NCI-H1092 (cell line): ENCODE measurements around the gene PIGZ.
"Not testable (repeated sequence)": the region's sequence is repeated elsewhere in the genome, so short reads cannot be mapped to it uniquely, and the experiment has no call there.

ENCODE experiments used
- DNase-seq: peaks from one replicate; lab custom pipeline; 2025; lab: John Stamatoyannopoulos, UW

The PIGZ gene

DNA sequence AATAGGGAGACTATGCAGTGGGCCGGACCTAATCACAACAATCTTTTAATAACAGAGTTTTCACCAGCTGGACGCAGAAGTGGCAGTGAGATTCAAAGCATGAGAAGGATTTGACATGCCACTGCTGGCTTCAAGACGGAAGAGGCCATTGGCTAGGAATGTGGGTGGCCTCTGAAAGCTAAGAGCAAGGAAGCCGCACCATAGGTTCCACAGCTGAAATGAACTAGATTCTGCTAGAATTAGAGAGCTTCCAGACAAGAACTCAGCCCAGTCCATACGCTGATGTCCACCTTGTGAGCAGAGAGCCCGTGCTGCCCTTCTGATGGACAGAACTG is 19.4 kb downstream of the PIGZ start:
- DNase-seq, result no peak

DNA sequence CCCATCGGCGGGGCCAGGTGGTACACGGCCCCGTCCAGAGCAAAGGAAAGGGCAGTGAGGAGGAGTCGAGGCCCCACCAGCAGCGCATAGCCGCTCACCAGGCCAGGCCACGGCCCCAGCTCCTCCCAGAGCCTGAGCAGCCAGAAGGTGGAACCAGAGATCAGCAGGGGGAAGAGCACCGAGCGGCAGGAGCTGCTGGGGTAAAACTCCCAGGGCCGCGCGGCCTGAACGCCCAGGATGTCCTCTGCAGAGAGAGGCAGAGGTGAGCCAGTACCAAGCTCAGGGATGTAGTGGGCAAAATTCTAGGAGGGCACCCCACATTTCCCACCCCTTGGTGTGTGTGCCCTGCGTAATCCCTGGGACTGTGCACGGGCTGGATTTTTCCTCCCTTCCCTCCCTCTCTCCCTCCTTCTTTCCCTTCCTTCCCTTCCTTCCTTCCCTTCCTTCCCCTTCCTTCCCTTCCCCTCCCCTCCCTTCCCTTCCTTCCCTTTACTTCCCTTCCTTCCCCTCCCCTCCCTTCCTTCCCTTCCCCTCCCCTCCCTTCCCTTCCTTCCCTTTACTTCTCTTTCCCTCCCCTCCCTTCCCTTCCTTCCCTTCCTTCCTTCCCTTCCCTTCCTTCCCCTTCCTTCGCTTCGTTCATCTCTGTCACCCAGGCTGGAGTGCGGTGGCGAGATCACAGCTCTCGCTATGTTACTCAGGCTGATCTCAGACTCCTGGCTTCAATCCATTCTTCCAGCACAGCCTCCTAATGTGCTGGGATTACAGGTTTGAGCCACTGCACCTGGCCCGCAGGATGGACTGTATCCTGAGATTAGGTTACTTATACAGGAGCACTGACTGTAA is 20.0 kb downstream of the PIGZ start:
- no peak for DNase-seq

DNA sequence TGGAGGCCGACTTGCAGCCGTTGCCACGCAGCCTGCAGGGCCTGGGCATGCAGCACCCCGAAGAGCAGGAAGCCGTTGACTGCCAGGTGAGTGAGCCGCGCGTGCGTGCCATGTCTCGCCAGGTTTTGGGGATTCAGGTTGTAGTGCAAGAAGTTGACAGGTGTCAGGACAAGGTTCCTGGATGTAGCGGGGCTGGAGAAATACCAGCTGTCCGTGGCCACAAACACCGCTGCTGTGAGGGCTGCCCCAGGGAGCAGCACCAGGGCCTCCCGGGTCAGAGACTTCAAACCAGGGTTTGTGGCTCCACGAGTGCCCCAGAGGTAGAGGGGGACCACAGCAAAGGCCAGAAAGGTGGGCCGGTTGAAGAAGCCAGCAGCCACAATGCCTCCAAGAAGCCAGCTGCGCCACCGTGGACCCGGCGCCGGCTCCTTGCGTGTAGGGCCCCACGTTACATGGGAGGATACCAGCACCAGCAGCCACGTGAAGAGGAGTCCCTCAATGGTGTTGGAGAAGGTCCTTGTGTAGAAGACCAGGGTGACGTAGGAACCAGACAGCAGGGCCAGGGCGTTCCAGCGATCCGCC is 20.7 kb downstream of the PIGZ start:
- no peak for DNase-seq

DNA sequence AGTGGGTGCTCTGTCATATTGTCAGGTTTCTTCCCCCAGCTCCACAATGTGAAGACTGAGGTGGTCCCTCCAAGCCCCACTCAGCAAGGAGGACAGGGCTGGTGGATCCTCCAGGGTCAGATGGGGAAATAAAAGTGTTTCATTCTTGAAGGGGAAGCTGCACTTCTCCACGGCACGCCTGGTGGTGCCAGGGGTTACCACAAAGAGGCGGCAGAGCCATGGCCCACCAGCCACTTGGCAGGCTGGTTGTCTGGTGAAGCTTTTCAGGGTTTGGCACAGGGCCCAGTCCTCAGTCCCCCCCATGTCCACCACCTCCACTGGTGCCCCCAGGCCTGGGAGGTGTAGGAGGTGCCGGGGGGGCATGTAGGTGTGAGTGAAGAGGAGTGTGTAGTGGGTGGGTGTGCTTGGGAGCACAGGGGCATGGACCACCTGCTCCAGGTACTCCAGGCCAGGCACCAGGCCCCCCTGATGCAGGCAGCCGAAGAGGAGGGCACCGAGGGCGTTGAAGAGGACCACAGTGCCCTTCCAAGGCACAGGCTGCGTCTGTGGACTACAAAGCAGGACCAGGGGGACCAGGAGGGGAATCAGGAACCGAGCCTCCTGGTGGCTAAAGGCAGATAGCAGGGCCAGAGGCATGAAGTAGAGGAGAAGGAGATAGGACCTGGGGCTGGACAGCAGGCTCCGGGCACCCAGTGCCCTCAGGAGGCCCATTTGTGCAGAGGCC is 21.3 kb downstream of the PIGZ start:
- no peak for DNase-seq

DNA sequence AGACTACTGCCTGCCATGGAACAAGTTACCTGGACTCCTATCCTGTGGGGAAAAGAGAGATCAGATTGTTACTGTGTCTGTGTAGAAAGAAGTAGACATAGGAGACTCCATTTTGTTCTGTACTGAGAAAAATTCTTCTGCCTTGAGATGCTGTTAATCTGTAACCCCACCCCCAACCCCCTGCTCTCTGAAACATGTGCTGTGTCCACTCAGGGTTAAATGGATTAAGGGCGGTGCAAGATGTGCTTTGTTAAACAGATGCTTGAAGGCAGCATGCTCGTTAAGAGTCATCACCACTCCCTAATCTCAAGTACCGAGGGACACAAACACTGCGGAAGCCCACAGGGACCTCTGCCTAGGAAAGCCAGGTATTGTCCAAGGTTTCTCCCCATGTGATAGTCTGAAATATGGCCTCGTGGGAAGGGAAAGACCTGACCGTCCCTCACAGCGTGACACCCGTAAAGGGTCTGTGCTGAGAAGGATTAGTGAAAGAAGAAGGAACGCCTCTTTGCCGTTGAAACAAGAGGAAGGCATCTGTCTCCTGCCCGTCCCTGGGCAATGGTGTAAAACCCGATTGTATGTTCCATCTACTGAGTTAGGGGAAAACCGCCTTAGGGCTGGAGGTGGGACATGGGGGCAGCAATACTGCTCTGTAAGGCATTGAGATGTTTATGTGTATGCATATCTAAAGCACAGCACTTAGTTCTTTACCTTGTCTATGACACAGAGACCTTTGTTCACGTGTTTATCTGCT is 24.4 kb downstream of the PIGZ start:
- DNase-seq, result not testable (repeated sequence)

DNA sequence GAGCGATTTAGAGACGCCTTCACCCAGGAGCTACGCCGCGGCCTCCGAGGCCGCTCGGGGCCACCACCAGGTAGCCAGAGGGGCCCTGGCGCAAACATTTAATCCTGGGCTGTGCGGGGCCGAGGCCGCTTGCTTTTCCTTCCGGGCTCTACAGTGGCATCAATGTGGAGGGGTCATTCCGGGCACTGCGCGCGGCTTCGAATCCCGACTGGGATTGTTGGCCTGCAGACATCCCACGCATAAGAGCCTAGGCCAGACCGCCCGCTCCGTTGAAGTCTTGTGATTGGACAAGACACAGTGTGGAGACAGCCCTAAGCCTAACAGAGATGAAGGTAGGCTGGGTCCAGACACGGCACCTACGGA is 25.7 kb downstream of the PIGZ start:
- DNase-seq, result no peak

DNA sequence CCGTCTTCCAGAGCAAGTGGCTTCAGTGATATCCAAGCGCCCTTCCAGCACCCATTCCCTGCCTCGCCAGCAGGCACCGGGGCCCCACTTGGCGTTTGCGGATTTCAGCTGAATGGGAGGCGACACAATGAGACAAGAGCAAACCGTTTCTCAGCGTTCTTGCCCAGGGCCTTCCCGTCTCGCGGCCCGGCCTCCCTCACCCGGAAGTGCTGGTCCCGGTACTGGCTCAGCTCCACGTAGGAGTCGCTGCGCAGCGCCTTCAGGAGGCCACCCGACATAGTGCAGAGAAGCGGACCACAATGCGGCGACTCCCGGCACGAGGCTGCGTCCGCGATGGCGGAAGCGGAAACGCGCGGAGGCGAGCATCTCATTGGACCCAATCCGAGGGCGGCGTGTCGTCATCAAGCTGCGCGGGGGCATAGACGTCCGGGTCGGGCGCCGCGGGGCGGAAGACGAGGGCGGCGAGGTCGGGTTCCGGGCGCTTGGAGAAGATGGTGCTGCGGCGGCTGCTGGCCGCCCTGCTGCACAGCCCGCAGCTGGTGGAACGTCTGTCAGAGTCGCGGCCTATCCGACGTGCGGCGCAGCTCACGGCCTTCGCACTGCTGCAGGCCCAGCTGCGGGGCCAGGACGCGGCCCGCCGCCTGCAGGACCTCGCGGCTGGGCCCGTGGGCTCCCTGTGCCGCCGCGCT is 26.3 kb downstream of the PIGZ start, which contains the start of gene NCBP2:
NCBP2 (minus strand) TSS at position 303 of the 689 bp plus-strand sequence; CDS start at position 278, 25 bp downstream.
- DNase-seq, result peak; percentile 97

DNA sequence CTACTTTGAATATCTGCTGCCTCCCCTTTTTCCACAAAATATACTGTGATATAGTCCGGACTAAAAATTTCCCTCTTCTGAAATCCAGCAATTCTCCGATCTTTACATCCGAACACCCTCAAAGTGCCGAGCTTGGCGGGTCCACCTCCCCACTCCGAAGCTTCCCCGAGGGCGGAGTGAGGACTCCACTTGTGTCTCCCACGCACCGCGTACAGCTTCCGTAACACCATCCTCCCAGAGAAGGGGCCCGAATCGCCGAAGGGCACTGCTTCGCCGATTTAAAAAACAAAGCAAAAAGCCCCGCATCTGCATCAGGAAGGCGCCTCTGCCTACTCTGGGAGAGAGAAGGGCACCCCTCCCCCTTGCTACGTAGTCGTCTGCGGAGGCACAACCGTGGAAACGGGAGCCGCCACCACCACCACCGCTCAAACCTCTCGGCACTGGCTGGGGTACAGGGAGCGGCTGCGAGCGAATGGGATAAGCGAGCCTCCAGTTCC is 26.9 kb downstream of the PIGZ start:
- peak; percentile 50 for DNase-seq

DNA sequence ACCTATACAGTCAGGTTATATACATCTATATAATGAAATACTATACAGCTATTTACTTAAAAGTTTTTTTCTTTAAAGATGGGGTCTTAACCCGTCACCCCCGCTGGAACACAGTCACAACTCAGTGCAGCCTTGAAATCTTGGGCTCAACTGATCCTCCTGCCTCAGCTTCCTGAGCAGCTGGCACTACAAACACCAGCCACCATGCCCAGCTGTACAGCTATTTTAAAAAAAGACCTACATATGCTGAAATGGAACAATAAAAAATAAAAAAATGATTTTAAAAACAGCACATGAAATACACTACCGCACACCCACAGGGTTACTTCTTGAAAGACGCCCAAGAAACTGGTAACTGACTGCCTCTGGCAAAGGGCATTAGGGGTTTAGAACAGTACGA is 30.1 kb downstream of the PIGZ start:
- DNase-seq, result no peak

DNA sequence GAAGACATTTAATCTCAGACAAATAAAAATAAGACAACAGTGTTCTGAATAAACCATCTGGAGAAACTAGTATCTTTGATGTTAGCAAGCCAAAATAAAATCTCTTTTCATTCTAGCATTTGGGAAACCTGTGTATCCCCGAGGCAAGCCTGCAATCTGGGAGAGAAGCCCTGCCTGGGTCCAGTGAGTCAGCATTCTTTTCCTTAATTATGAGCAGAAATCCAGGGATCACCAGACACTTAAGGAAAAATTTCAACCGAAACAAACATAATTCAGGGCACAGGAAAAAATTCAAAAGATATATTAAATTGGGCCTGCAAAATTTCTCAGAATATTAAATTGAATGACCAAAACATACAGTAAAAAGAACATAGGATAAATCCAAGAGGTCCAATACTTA is 30.5 kb downstream of the PIGZ start:
- no peak for DNase-seq

DNA sequence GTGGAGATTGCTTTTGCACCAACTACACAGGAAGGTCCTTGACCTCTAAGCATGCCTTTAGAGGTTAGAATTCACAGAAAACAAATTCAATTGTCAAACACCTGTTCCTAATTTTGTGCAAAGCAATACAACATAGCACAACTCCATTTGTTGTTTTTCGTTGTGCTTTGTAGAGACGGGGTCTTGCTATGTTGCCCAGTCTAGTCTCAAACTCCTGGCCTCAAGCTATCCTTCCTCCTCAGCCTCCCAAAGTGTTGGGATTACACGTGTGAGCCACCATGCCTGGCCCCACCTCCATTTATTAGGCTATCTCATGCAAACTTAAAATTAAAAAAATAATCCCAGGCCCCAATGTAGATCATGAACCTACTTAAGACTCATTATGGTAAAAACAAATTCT is 32.3 kb downstream of the PIGZ start:
- DNase-seq, result no peak

DNA sequence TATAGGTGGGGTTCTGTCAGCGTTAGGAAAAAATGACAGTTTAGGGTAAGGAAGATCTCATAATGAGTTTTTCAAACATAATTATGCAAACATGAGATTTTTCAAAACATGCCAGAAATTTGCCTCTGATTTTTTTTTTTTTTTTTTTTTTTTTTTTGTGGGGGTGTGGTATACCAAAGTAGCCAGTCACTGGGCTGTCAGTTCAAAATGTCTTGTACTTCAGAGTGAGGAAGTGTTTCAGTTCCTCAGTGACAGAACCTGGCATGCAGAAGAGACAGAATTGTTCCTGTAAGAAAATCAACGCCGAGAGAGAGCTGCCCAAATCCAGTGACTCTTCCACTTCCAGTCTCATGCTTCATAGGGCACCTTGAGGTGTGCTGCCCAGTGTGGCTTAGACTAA is 36.0 kb downstream of the PIGZ start:
- no peak for DNase-seq

DNA sequence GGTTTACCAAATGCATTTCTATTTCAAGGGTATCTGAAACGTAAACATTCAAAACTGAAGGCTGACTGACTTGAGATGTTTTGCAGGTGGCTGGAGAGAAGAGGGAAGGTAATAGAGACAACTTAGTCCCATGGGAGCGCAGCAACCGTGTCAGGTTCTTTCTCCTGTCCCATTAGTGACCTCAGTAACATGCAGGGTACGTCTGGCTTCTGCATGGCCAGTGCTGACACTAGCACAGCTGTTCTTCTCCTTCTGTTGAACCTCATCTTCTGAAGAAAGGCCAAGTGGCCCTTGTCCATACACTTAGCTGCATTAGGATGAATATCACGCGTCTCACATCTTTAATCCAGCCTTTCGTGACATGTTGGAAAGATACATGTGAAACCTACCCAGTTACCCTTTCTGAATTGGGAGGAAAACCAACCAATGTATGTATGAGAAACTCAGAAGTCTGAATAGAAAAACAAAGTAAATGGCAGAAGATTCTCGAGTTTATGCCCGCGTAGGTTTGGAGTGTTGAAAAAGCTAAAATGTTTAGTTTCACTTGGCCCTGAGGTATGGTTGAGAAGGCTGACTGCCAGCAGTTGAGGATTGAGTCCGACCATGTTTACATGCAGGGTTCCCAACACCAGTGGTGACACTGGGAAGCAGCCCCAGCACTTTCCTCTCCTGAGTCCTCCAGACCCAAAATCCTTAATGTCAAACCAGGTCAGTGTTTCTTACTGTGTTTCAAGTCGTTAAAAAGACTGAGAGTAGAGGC is 36.6 kb downstream of the PIGZ start:
- no peak for DNase-seq

DNA sequence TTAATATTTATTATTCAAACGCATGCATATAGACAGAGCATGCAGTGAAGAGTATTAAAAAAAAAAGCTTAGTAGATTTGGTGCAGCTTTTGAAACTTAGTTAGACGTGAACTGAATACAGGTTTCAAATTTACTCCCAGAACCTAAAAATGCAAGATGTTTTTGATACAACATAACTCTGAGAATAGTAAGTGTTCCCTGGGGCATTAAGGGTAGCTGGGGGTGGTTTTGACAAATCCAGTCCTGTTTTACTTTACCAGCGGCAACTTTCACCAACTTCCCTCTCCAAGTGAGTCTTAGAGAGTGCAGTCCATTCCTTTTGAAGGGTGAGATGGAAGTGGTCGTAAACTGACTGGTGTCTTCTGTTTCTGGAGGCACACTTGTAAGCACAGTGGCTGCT is 37.5 kb downstream of the PIGZ start:
- no peak for DNase-seq

DNA sequence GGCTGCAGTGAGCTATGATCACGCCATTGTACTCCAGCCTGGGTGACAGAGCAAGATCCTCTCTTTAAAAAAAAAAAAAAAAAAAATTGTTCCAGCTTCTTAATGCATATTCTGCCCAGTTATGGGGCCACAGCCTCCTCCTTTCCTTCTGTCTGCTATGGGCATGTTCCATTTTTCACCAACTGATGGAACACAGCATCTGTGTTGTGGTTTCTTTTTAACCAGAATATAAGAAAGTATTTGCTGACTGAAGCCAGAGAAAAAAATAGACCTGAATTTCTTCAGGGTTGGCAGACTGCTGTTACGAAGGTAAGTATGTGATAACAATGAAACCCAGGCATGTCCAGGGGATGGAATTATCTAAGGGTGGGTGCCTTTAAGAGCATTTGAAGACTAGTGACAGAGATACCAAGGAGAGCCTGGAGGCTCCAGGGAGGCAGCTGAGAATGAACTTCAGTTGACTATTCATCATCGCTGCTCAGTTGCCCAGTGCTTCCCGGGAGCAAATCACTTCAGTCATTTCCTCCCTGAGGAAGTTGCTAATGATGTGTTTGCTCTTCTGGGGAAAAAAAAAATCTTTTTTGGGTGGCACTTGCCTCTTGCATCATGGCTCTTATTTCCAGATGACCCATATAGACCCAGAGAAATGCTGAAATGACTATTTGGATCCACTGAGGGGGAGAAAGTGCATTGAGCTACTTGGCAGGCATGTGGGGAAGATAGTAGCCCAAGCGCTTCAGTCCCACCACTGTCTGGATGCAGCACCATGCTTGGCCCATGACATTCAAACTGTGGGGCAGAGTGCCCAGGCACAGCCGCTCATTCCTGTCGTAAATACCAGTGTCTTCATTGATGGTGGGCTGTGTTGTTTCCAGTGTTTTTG is 40.8 kb downstream of the PIGZ start:
- DNase-seq, result no peak

DNA sequence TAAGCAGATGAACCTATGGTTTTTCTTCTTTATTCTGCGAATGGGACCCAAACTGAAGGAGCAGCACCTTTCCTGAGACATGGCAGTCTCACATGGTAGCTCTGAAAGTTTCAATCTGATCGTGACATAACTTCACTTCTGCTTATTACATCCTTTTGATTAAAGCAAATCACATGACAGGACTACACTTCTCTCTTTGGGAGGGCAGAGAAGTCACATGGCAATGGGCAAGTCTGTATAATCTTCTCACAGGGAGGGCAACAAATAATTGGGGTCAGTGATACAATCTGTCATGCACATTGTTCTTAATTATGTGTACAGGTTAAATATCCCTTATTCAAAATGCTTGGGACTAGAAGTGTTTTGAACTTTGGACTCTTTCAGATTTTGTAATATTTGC is 47.9 kb downstream of the PIGZ start:
- DNase-seq, result no peak

DNA sequence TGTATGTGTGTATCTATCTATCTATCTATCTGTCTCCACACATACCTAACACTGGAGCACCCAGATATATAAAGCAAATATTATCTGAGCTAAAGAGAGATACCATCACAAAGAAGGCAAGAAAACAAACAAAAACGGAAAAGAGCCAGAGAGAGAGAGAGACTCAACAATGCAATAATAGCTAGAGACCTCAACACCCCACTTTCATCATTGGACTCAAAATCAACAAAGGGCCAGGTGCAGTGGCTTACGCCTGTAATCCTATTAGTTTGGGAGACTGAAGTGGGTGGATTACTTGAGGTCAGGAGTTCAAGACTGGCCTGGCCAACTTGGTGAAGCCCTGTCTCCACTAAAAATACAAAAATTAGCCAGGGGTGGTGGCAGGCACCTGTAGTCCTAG is 49.7 kb downstream of the PIGZ start:
- no peak for DNase-seq

DNA sequence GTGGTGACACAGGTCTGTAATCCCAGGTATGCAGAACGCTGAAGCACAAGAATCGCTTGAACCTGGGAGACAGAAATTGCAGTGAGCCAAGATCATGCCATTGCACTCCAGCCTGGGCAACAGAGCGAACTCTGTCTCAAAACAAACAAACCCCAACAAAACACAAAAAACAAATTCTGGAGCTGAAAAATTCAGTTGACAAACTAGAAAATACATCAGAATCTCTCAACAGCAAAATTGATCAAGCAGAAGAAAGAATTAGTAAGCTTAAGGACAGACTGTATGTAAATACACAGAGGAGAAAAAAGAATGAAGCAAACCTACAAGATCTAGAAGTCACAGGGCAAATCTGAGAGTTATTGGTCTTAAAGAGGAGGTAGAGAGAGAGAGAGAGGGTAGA is 51.6 kb downstream of the PIGZ start:
- DNase-seq, result no peak

DNA sequence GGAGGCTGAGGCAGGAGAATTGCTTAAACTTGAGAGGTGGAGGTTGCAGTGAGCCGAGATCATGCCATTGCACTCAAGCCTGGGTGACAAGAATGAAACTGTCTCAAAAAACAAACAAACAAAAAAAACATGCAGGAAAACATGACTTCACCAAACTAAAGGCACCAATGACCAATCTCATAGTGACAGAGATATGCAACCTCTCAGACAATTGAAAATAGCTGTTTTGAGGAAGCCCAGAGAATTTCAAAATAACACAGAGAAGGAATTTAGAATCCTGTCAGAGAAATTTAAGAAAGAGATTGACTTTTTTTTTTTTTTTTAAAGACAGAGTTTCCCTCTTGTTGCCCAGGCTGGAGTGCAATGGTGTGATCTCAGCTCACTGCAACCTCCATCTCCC is 52.4 kb downstream of the PIGZ start:
- no peak for DNase-seq

DNA sequence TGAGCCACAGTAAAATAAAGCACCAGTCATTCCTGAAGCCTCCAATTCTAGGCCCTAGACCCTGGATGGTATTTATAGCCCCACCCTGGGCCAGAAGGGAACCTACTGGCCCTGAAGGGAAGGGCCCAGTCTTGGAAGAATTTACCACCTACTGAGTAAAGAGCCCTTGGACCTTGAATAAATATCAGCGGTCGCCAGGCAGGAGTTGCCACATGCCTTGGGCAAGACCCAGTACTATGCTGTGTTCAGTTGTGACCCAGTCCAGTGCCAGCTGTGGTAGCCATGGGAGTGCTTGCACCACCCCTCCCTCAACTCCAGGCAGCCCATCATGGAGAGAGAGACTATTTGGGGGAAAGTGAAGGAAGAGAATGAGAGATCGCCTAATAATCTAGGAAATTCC is 53.3 kb downstream of the PIGZ start:
- no peak for DNase-seq
